HG03469 (cell line): ENCODE results near the gene JPT2.

Experiments
- ATAC-seq: cut with Tn5 transposase; IDR thresholded peaks from one replicate; pipeline ENCODE4 v1.9.1; 2021; ENCODE audit warnings: mild to moderate bottlenecking, moderate library complexity, moderate number of reproducible peaks; ENCODE audit not compliant: unreplicated experiment

JPT2 gene

GRCh38 chr16:1651094-1651973, 26.7 kb upstream of the JPT2 start:
- no peak for ATAC-seq

- no peak for ATAC-seq
Measured at GRCh38 chr16:1651974-1652312, 26.1 kb upstream of the JPT2 start.

GRCh38 chr16:1653023-1653422, 25.1 kb upstream of the JPT2 start:
- no peak for ATAC-seq

- ATAC-seq: no peak
Measured at GRCh38 chr16:1654505-1655268, 23.4 kb upstream of the JPT2 start.

GRCh38 chr16:1655269-1655807, 22.7 kb upstream of the JPT2 start:
- no peak for ATAC-seq

GRCh38 chr16:1655909-1656807, 21.9 kb upstream of the JPT2 start:
- no peak for ATAC-seq

- no peak for ATAC-seq
Measured at GRCh38 chr16:1656808-1657617, 21.1 kb upstream of the JPT2 start.

GRCh38 chr16:1657841-1658240, 20.2 kb upstream of the JPT2 start:
- no peak for ATAC-seq

GRCh38 chr16:1659031-1659430, 19.0 kb upstream of the JPT2 start:
- no peak for ATAC-seq

GRCh38 chr16:1661826-1662225, 16.3 kb upstream of the JPT2 start:
- ATAC-seq: no peak

GRCh38 chr16:1662543-1662942, 15.5 kb upstream of the JPT2 start:
- no peak for ATAC-seq

- no peak for ATAC-seq
Measured at GRCh38 chr16:1665829-1666228, 12.2 kb upstream of the JPT2 start.

- ATAC-seq: no peak
Measured at GRCh38 chr16:1666316-1666715, 11.8 kb upstream of the JPT2 start.

- no peak for ATAC-seq
Measured at GRCh38 chr16:1667271-1667670, 10.8 kb upstream of the JPT2 start.

GRCh38 chr16:1667916-1668315, 10.2 kb upstream of the JPT2 start:
- no peak for ATAC-seq

- no peak for ATAC-seq
Measured at GRCh38 chr16:1668612-1669319, 9.3 kb upstream of the JPT2 start.

GRCh38 chr16:1669698-1670097, 8.4 kb upstream of the JPT2 start:
- no peak for ATAC-seq

GRCh38 chr16:1670371-1670770, 7.7 kb upstream of the JPT2 start:
- ATAC-seq: no peak

GRCh38 chr16:1670866-1671265, 7.2 kb upstream of the JPT2 start:
- no peak for ATAC-seq
